PC-9 (cell line): ENCODE results near the gene CD99L2.

Experiments used
- CTCF ChIP-seq: fragments of 200-600 bp; sonication (generic); conservative IDR thresholded peaks from 2 replicates; pipeline ENCODE4 v1.6.1; 2017; ENCODE audit warnings: mixed run types, antibody characterized with exemption, mild to moderate bottlenecking, moderate library complexity
- EZH2 ChIP-seq: fragments of 200-600 bp; sonication (generic); IDR thresholded peaks from 2 replicates; pipeline ENCODE4 v1.8.0; 2017; ENCODE audit warnings: antibody characterized with exemption, low read depth

GRCh38 chrX:150913511-150913910, 15.0 kb upstream of the CD99L2 start:
- TF ChIP-seq EZH2 (no peak), CTCF (no peak)
